GM12872 (cell line): ENCODE measurements around the gene RGCC.

Source experiments
- CTCF ChIP-seq: IDR thresholded peaks from 3 replicates; pipeline ENCODE4 v1.5.1; 2011; ENCODE audit warnings: low read depth, mild to moderate bottlenecking, low read length, moderate library complexity; ENCODE audit not compliant: insufficient read depth

Gene RGCC

GRCh38 chr13:41434831-41435520 lies 22.4 kb upstream of the RGCC start:
- TF ChIP-seq CTCF, result no peak

- no peak for TF ChIP-seq CTCF
These were observed 13.4 kb upstream of the RGCC start for GRCh38 chr13:41443969-41444368.

- TF ChIP-seq CTCF, result no peak
These were observed 4.9 kb upstream of the RGCC start for GRCh38 chr13:41452462-41452861.

- no peak for TF ChIP-seq CTCF
These were observed 3.7 kb upstream of the RGCC start for GRCh38 chr13:41453620-41454019.

- no peak for TF ChIP-seq CTCF
These were observed 3.2 kb upstream of the RGCC start for GRCh38 chr13:41454170-41454569.

- TF ChIP-seq CTCF, result no peak
These were observed 1.5 kb upstream of the RGCC start for GRCh38 chr13:41455725-41456419.

- TF ChIP-seq CTCF, result no peak
These were observed 338 bp downstream of the RGCC start for GRCh38 chr13:41457589-41458186.
